CD4-positive, alpha-beta T cell treated with Interferon alpha-2 for 1 hour (primary cell): ENCODE data around the gene TMX1.

ENCODE experiments used
- DNase-seq, 2 donors: peaks; one replicate each; pipeline ENCODE4 v3.0.0-alpha.2; 2020 to 2022

The TMX1 gene

GRCh38 chr14:51295646-51296263, 55.7 kb downstream of the TMX1 start:
- no peak for DNase-seq

DNA sequence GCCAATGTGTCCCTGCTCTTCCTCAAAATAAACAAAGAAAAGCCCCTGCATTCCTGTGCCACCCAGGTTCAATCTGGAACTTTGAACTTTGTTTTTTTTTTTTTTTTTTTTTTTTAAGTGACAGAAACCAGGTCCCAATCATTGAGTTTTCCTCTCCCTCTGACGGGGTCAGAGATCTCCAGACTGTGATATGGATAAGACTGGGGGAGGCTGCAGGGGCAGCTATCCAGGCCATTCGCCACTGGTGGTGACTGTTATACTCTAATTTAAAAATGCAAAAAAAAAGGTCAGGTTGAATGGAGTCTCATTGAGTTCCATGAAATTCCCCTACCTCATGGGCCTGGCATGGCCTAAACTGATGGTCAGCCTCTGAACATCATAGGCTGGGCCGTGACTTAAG, 57.0 kb downstream of the TMX1 start:
- DNase-seq: no peak

- DNase-seq: no peak
Observed at GRCh38 chr14:51298895-51299294, 58.8 kb downstream of the TMX1 start.

DNA sequence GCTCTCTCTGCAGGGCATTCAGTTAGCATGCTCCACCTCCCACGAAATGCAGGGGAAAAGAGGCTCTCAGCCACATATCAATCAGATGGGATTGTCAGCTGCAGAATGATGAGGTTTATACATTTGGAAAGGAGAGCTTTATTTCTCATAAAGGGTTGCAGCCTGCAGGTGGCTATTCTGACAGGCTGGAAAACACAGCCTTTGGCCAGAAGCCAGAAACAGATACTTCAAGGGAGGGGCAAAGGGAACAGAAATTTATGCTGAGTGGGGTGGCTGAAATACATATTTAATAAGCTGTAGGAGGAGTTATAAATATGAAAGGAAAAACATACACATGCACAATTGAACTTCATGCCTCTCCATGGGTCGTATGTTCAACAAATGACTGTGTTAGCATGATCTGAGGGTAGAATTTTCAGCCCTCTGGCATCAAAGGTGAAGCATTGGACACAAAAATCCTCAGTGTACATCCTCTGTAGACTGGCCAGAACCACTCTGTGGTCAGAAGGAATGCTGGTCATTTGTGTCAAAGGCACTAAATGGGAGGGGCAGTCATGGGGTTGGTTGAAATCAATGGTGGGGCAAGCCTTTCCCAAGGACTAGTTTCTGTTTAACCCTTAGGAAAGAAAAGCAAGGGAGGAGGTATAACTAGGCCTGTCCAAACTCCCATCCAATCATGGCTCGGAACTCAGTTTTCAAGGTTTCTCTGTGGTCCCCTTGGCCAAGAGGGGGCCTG, 62.4 kb downstream of the TMX1 start:
- DNase-seq: no peak

DNA sequence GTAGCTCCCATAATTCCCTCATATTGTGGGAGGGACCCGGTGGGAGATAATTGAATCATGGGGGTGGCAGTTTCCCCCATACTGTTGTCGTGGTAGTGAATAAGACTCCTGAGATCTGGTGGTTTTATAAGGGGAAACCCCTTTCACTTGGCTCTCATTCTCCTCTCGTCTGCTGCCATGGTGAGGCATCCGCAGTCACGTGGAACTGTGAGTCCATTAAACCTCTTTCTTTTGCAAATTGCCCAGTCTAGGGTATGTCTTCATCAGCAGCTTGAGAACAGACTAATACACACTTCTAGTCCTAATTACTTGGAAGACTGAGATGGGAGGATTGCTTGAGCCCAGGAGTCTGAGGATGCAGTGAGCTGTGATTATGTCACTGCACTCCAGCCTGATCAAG, 64.4 kb downstream of the TMX1 start:
- no peak for DNase-seq

- no peak for DNase-seq
Observed at GRCh38 chr14:51304941-51305340, 64.9 kb downstream of the TMX1 start.

DNA sequence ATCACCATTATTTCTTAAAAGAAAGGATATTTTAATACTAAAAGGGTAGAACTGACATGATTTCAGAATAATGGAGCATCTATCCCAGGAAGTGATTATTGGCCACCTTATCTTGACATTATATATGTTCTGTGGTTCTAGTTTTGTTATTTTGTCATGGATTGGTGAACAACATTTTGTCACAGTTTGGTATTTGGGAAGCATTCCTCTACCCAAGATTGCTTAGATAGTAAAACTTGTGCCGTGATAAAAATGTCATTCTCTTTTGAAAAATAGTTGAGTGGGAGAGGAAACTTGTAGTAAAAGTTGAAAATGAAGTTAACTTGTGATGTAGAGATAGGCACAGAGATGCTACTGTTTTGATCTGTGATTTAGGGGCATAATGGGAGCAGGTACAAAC, 65.7 kb downstream of the TMX1 start:
- no peak for DNase-seq
